Thoracic aorta (tissue), 2 donors: Measurements from ENCODE around the gene IGF2R. TPM values are rescaled to one million over a fixed set of nuclear protein-coding genes. Genes with fewer than 3 reads are reported as not detected.

ENCODE experiments used
- ATAC-seq: fragments of 150-250 bp; one replicate; pipeline ENCODE4 v1.8.0; 2017; ENCODE audit warnings: low read depth; ENCODE audit not compliant: insufficient number of reproducible peaks, low FRiP score
- DNase-seq: peaks from one replicate; pipeline ENCODE4 v3.0.0-alpha.2; 2020; ENCODE audit warnings: low spot score
- H3K27ac ChIP-seq, 2 donors: fragments of 200-600 bp; sonication (generic); 1 replicate in 1 of 2; 2 replicates in 1 of 2; pipeline ENCODE4 v1.5.1; 2016; ENCODE audit warnings: mild to moderate bottlenecking in 2 of 2, moderate library complexity in 2 of 2
- H3K27me3 ChIP-seq: fragments of 200-600 bp; sonication (generic); replicated peaks from 2 replicates; pipeline ENCODE4 v1.6.0; 2016; ENCODE audit warnings: mild to moderate bottlenecking; ENCODE audit not compliant: insufficient read depth
- H3K36me3 ChIP-seq: fragments of 200-600 bp; sonication (generic); one replicate; pipeline ENCODE4 v1.5.1; 2016
- H3K4me1 ChIP-seq, 2 donors: fragments of 200-600 bp; sonication (generic); 1 replicate in 1 of 2; 2 replicates in 1 of 2; pipeline versions ENCODE4 v1.5.1 to v1.6.0; 2016; ENCODE audit warnings: low read depth in 2 of 2, mild to moderate bottlenecking in 1 of 2; ENCODE audit not compliant: control insufficient read depth in 1 of 2
- H3K4me3 ChIP-seq: fragments of 200-600 bp; sonication (generic); 2 replicates; pipeline ENCODE4 v1.5.1; 2016; ENCODE audit warnings: mild to moderate bottlenecking
- H3K9me3 ChIP-seq: fragments of 200-600 bp; sonication (generic); 2 replicates; pipeline ENCODE4 v1.5.1; 2016
- total RNA-seq, 2 donors: library from RNA; depleted of rRNA; stranded (reverse); fragments of >200 nt; gene quantifications; one replicate each; pipeline versions ENCODE4 v1.1.0 to v1.2.3, GENCODE V29; 2016
- TF ChIP-seq, protein P1 (sequence below): fragments of 200-600 bp; sonication (generic); IDR thresholded peaks from one replicate; pipeline ENCODE4 v1.5.1; 2019; ENCODE audit warnings: antibody characterized with exemption

IGF2R gene
- total RNA-seq, 2 donors from 2014 or later, result 82.2 to 88.4 TPM

DNA sequence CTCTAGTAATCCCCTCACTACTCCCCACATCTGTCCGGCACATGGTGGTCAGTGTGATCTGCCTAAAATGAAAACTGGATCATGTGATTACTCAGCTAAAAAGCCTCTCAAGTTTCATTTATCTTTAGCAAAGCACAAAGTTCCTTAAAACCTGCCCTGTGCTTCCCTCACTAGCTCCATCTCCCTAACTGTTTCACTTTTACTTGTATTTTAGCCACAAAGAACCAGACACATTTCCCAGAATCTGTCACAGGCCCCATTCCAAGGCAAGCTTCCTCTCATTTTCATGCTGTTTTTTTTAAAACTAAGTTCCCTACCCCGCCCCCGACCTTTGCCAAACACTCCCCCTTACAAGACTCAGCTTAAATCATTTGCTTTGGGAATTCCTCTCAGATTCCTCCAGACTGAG, 8.9 kb upstream of the IGF2R start:
- Histone ChIP-seq H3K9me3 (no peaks in the 10 kb centered on the region), H3K36me3 (no peaks in the 10 kb centered on the region), H3K27ac (peak overlapping the region; percentile 13 to 51), H3K4me3 (no peak overlapping the region), H3K27me3 (no peaks in the 10 kb centered on the region), H3K4me1 (peaks cover 4 to 12% of the 10 kb centered on the region in 2 donors)
- no peak for ATAC-seq
- no peak for DNase-seq
- TF ChIP-seq, protein P1, sequence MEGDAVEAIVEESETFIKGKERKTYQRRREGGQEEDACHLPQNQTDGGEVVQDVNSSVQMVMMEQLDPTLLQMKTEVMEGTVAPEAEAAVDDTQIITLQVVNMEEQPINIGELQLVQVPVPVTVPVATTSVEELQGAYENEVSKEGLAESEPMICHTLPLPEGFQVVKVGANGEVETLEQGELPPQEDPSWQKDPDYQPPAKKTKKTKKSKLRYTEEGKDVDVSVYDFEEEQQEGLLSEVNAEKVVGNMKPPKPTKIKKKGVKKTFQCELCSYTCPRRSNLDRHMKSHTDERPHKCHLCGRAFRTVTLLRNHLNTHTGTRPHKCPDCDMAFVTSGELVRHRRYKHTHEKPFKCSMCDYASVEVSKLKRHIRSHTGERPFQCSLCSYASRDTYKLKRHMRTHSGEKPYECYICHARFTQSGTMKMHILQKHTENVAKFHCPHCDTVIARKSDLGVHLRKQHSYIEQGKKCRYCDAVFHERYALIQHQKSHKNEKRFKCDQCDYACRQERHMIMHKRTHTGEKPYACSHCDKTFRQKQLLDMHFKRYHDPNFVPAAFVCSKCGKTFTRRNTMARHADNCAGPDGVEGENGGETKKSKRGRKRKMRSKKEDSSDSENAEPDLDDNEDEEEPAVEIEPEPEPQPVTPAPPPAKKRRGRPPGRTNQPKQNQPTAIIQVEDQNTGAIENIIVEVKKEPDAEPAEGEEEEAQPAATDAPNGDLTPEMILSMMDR, result no peak

DNA sequence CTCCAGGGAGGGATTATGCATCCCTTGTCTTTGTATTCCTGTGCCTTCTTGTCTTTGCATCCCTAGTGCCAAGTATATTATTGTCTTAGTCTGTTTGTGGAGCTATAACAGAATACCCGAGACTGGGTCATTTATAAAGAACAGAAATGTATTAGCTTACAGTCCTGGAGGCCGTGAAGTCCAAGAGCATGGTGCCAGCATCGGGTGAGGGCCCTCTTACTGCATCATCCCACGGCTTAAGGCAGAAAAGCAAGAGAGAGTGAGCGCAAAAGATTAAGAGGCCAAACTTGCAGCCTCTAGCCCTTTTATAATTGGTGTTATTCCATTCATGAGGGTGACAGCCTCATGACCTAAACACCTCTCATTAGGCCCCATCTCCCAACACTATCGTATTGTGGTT, 8.4 kb upstream of the IGF2R start:
- H3K36me3 ChIP-seq, result no peaks in the 10 kb centered on the region
- H3K27ac ChIP-seq, result peak overlapping the region; percentile 13 to 51
- no peak overlapping the region for H3K4me3 ChIP-seq
- H3K9me3 ChIP-seq, result no peaks in the 10 kb centered on the region
- H3K4me1 ChIP-seq, result peaks cover 4 to 12% of the 10 kb centered on the region in 2 donors
- DNase-seq (no peak), ATAC-seq (no peak)
- H3K27me3 ChIP-seq, result no peaks in the 10 kb centered on the region
- TF ChIP-seq, protein P1, result no peak

DNA sequence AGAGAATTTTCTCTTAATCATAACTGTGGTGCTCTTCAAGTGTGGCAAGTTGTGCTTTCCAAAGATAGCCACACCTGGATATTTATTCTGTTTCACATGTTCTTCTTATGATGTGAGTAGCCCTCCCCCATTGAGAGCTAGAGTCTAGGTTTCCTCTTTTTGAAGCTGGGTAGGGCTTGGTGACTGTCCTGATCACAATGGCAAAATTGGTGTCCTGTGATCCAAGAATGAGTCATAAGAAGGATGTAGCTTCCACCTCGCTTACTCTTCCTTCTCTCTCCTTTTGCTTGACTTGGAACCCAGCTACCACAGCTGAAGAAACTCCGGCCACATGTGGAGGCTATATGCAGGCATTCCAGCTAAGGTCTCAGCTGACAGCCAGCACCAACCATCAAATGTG, 7.4 kb upstream of the IGF2R start:
- Histone ChIP-seq H3K36me3 (no peaks in the 10 kb centered on the region), H3K4me3 (no peak overlapping the region), H3K27me3 (no peaks in the 10 kb centered on the region), H3K4me1 (peaks cover 4 to 12% of the 10 kb centered on the region in 2 donors), H3K27ac (no peak overlapping the region), H3K9me3 (no peaks in the 10 kb centered on the region)
- TF ChIP-seq, protein P1, result no peak
- DNase-seq, result no peak
- no peak for ATAC-seq

DNA sequence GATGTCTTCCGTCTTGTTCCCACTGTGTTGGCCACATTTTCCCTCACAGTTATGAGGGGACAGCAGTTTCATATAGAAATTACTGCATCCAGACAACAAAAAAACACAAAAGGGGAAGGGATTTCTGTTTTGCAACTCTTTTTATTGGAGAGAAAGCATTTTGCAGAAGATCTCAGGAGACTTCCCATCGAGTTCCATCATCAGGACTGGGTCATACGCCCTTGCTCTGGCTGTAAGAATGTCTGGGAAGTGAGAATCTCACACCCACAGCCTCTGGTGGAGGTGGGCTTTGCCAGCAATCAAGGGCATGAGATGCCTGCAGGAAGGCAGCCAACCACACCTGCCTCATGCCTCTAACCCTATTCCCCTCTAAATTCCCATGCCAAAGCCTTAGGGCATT, 5.8 kb upstream of the IGF2R start:
- Histone ChIP-seq H3K27ac (no peak overlapping the region), H3K4me3 (no peak overlapping the region), H3K9me3 (no peaks in the 10 kb centered on the region), H3K4me1 (peaks cover 4 to 13% of the 10 kb centered on the region in 2 donors), H3K36me3 (no peaks in the 10 kb centered on the region), H3K27me3 (no peaks in the 10 kb centered on the region)
- ATAC-seq (no peak), DNase-seq (no peak)
- TF ChIP-seq, protein P1, result no peak

DNA sequence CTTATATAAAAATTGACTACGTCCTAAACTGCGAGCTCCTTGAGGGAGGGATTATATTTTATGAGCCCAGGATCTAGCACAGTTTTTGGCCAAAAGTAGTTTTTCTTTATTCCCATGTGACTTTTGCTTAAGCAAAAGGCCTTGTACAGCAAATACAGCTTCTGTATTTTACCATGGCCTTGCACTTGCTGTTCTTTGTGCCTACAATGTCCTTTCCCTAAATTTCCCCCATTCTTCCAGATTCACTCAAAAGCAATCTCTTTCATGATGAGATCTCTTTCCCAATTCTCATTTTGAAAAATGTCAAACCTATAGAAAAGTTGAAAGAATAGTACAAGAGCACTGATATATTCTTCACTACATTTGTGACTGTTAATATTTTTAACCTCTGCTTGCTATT, 4.8 kb upstream of the IGF2R start:
- TF ChIP-seq, protein P1, result no peak
- Histone ChIP-seq H3K27ac (no peak overlapping the region), H3K9me3 (no peaks in the 10 kb centered on the region), H3K27me3 (no peaks in the 10 kb centered on the region), H3K4me1 (peaks cover 4 to 16% of the 10 kb centered on the region in 2 donors), H3K4me3 (no peak overlapping the region), H3K36me3 (no peaks in the 10 kb centered on the region)
- DNase-seq (no peak), ATAC-seq (no peak)
